ENCODE results near the gene SYT13.
A peak's percentile ranks its signal among the peaks of the same experiment; 100 is the strongest.

The SYT13 gene

GRCh38 chr11:45219411-45219810, 66.7 kb downstream of the SYT13 start:
- Histone ChIP-seq H2BK120ac (ENCODE audit: low read depth, low read length) (no peak overlapping the region), H4K91ac (ENCODE audit: low read length) (no peak overlapping the region), H3K79me1 (replicated peaks; ENCODE audit: low read length, poor library complexity, severe bottlenecking) (no peaks in the 10 kb centered on the region), H3K36me3 (ENCODE audit: control insufficient read depth in 1 of 2, insufficient read depth in 2 of 2, low read depth in 1 of 2, low read length in 2 of 2) (peaks cover 0 to 8% of the 10 kb centered on the region in 2 experiments), H3K14ac (ENCODE audit: low read length in 2 of 2) (peak overlapping the region in 1 of 2 experiments; percentile 3), H3K23ac (ENCODE audit: low read length in 2 of 2) (peak overlapping the region in 1 of 2 experiments; percentile 50), H3K4me3 (ENCODE audit: insufficient read depth in 1 of 2, low read depth in 1 of 2, low read length in 2 of 2) (no peak overlapping the region), H3K4me2 (ENCODE audit: low read length, poor library complexity, severe bottlenecking) (no peak overlapping the region), H3K4me1 (ENCODE audit: control insufficient read depth, insufficient read depth, low read depth, low read length) (no peaks in the 10 kb centered on the region), H2AK5ac (ENCODE audit: low read length, severe bottlenecking) (no peak overlapping the region), H4K8ac (ENCODE audit: low read length) (no peak overlapping the region), H3K18ac (ENCODE audit: low read depth in 1 of 2, low read length in 2 of 2) (no peak overlapping the region), H3K27ac (ENCODE audit: low read length, poor library complexity, severe bottlenecking) (no peak overlapping the region), H2BK5ac (ENCODE audit: low read depth, low read length, poor library complexity, severe bottlenecking) (no peak overlapping the region), H2AFZ (ENCODE audit: low read depth, low read length) (no peak overlapping the region), H3K27me3 (ENCODE audit: control insufficient read depth in 1 of 2, insufficient read depth in 1 of 2, low read length in 2 of 2) (no peaks in the 10 kb centered on the region), H2BK12ac (ENCODE audit: low read length in 2 of 2) (no peak overlapping the region), H3K4ac (ENCODE audit: low read depth in 1 of 2, low read length in 2 of 2) (no peak overlapping the region), H2BK15ac (ENCODE audit: low read depth, poor library complexity, severe bottlenecking) (no peak overlapping the region), H3K9me3 (ENCODE audit: control insufficient read depth, low read length) (no peaks in the 10 kb centered on the region), H3K9ac (ENCODE audit: low read length) (no peak overlapping the region)
- WGBS = 97% methylated on average over 17 of the region's 18 CpGs
- no peak for DNase-seq

- Histone ChIP-seq H3K4me3 (ENCODE audit: insufficient read depth in 1 of 2, low read depth in 1 of 2, low read length in 2 of 2) (no peak overlapping the region), H2AFZ (ENCODE audit: low read depth, low read length) (no peak overlapping the region), H4K8ac (ENCODE audit: low read length) (no peak overlapping the region), H3K9me3 (ENCODE audit: control insufficient read depth, low read length) (no peaks in the 10 kb centered on the region), H2BK12ac (ENCODE audit: low read length in 2 of 2) (no peak overlapping the region), H3K36me3 (ENCODE audit: control insufficient read depth in 1 of 2, insufficient read depth in 2 of 2, low read depth in 1 of 2, low read length in 2 of 2) (peaks cover 0 to 9% of the 10 kb centered on the region in 2 experiments), H3K4me2 (ENCODE audit: low read length, poor library complexity, severe bottlenecking) (no peak overlapping the region), H3K23ac (ENCODE audit: low read length in 2 of 2) (no peak overlapping the region), H3K4ac (ENCODE audit: low read depth in 1 of 2, low read length in 2 of 2) (peak overlapping the region in 1 of 2 experiments; percentile 30), H4K91ac (ENCODE audit: low read length) (no peak overlapping the region), H3K14ac (ENCODE audit: low read length in 2 of 2) (no peak overlapping the region), H2AK5ac (ENCODE audit: low read length, severe bottlenecking) (no peak overlapping the region), H3K9ac (ENCODE audit: low read length) (no peak overlapping the region), H3K4me1 (ENCODE audit: control insufficient read depth, insufficient read depth, low read depth, low read length) (no peaks in the 10 kb centered on the region), H2BK120ac (ENCODE audit: low read depth, low read length) (no peak overlapping the region), H3K27ac (ENCODE audit: low read length, poor library complexity, severe bottlenecking) (no peak overlapping the region), H3K18ac (ENCODE audit: low read depth in 1 of 2, low read length in 2 of 2) (no peak overlapping the region), H3K79me1 (replicated peaks; ENCODE audit: low read length, poor library complexity, severe bottlenecking) (no peaks in the 10 kb centered on the region), H2BK15ac (ENCODE audit: low read depth, poor library complexity, severe bottlenecking) (no peak overlapping the region), H2BK5ac (ENCODE audit: low read depth, low read length, poor library complexity, severe bottlenecking) (no peak overlapping the region), H3K27me3 (ENCODE audit: control insufficient read depth in 1 of 2, insufficient read depth in 1 of 2, low read length in 2 of 2) (no peaks in the 10 kb centered on the region)
- 96% methylated on average over 4 of the region's 4 CpGs for WGBS
- DNase-seq = no peak
These were observed 67.4 kb downstream of the SYT13 start for GRCh38 chr11:45218705-45219104.

- H2BK120ac ChIP-seq (ENCODE audit: low read depth, low read length) = no peak overlapping the region
- DNase-seq = no peak
- no peak overlapping the region for H3K23ac ChIP-seq (ENCODE audit: low read length in 2 of 2)
- no peaks in the 10 kb centered on the region for H3K9me3 ChIP-seq (ENCODE audit: control insufficient read depth, low read length)
- H2BK5ac ChIP-seq (ENCODE audit: low read depth, low read length, poor library complexity, severe bottlenecking) = no peak overlapping the region
- no peak overlapping the region for H3K4me3 ChIP-seq (ENCODE audit: insufficient read depth in 1 of 2, low read depth in 1 of 2, low read length in 2 of 2)
- no peak overlapping the region for H3K18ac ChIP-seq (ENCODE audit: low read depth in 1 of 2, low read length in 2 of 2)
- H3K4ac ChIP-seq (ENCODE audit: low read depth in 1 of 2, low read length in 2 of 2) = no peak overlapping the region
- H2AK5ac ChIP-seq (ENCODE audit: low read length, severe bottlenecking) = no peak overlapping the region
- H2AFZ ChIP-seq (ENCODE audit: low read depth, low read length) = no peak overlapping the region
- H4K91ac ChIP-seq (ENCODE audit: low read length) = no peak overlapping the region
- no peaks in the 10 kb centered on the region for H3K27me3 ChIP-seq (ENCODE audit: control insufficient read depth in 1 of 2, insufficient read depth in 1 of 2, low read length in 2 of 2)
- H3K36me3 ChIP-seq (ENCODE audit: control insufficient read depth in 1 of 2, insufficient read depth in 2 of 2, low read depth in 1 of 2, low read length in 2 of 2) = peaks cover 0 to 14% of the 10 kb centered on the region in 2 experiments
- H3K14ac ChIP-seq (ENCODE audit: low read length in 2 of 2) = no peak overlapping the region
- H3K27ac ChIP-seq (ENCODE audit: low read length, poor library complexity, severe bottlenecking) = no peak overlapping the region
- no peak overlapping the region for H3K4me2 ChIP-seq (ENCODE audit: low read length, poor library complexity, severe bottlenecking)
- H2BK15ac ChIP-seq (ENCODE audit: low read depth, poor library complexity, severe bottlenecking) = no peak overlapping the region
- no peaks in the 10 kb centered on the region for H3K4me1 ChIP-seq (ENCODE audit: control insufficient read depth, insufficient read depth, low read depth, low read length)
- no peaks in the 10 kb centered on the region for H3K79me1 ChIP-seq (replicated peaks; ENCODE audit: low read length, poor library complexity, severe bottlenecking)
- no peak overlapping the region for H2BK12ac ChIP-seq (ENCODE audit: low read length in 2 of 2)
- 100% methylated on average over 1 of the region's 2 CpGs for WGBS
- H3K9ac ChIP-seq (ENCODE audit: low read length) = no peak overlapping the region
- H4K8ac ChIP-seq (ENCODE audit: low read length) = no peak overlapping the region
These were observed 68.2 kb downstream of the SYT13 start for GRCh38 chr11:45217991-45218390.

GRCh38 chr11:45216901-45217300, 69.2 kb downstream of the SYT13 start:
- no peak overlapping the region for H3K9ac ChIP-seq (ENCODE audit: low read length)
- H2AK5ac ChIP-seq (ENCODE audit: low read length, severe bottlenecking) = no peak overlapping the region
- H3K14ac ChIP-seq (ENCODE audit: low read length in 2 of 2) = no peak overlapping the region
- peaks cover 1% of the 10 kb centered on the region for H3K4me1 ChIP-seq (ENCODE audit: control insufficient read depth, insufficient read depth, low read depth, low read length)
- no peaks in the 10 kb centered on the region for H3K79me1 ChIP-seq (replicated peaks; ENCODE audit: low read length, poor library complexity, severe bottlenecking)
- H3K36me3 ChIP-seq (ENCODE audit: control insufficient read depth in 1 of 2, insufficient read depth in 2 of 2, low read depth in 1 of 2, low read length in 2 of 2) = peaks cover 0 to 22% of the 10 kb centered on the region in 2 experiments
- no peak overlapping the region for H2BK15ac ChIP-seq (ENCODE audit: low read depth, poor library complexity, severe bottlenecking)
- no peak for DNase-seq
- no peak overlapping the region for H3K4me3 ChIP-seq (ENCODE audit: insufficient read depth in 1 of 2, low read depth in 1 of 2, low read length in 2 of 2)
- no peak overlapping the region for H3K27ac ChIP-seq (ENCODE audit: low read length, poor library complexity, severe bottlenecking)
- no peaks in the 10 kb centered on the region for H3K27me3 ChIP-seq (ENCODE audit: control insufficient read depth in 1 of 2, insufficient read depth in 1 of 2, low read length in 2 of 2)
- no peak overlapping the region for H2BK12ac ChIP-seq (ENCODE audit: low read length in 2 of 2)
- no peak overlapping the region for H2BK120ac ChIP-seq (ENCODE audit: low read depth, low read length)
- H3K18ac ChIP-seq (ENCODE audit: low read depth in 1 of 2, low read length in 2 of 2) = no peak overlapping the region
- 92% methylated on average over 2 of the region's 2 CpGs for WGBS
- no peak overlapping the region for H3K4ac ChIP-seq (ENCODE audit: low read depth in 1 of 2, low read length in 2 of 2)
- no peak overlapping the region for H4K8ac ChIP-seq (ENCODE audit: low read length)
- no peak overlapping the region for H2BK5ac ChIP-seq (ENCODE audit: low read depth, low read length, poor library complexity, severe bottlenecking)
- H3K9me3 ChIP-seq (ENCODE audit: control insufficient read depth, low read length) = no peaks in the 10 kb centered on the region
- H4K91ac ChIP-seq (ENCODE audit: low read length) = no peak overlapping the region
- H2AFZ ChIP-seq (ENCODE audit: low read depth, low read length) = no peak overlapping the region
- H3K23ac ChIP-seq (ENCODE audit: low read length in 2 of 2) = no peak overlapping the region
- H3K4me2 ChIP-seq (ENCODE audit: low read length, poor library complexity, severe bottlenecking) = no peak overlapping the region

Data from mesenchymal stem cell (in vitro differentiated cells and primary cell).